Colonic mucosa (tissue), 4 donors: Measurements from ENCODE around the gene DDAH1. TPM values are rescaled to one million over a fixed set of nuclear protein-coding genes. Genes with fewer than 3 reads are reported as not detected.

ENCODE experiments used
- DNase-seq: peaks from one replicate; pipeline ENCODE4 v3.0.0-alpha.2; 2020
- H3K27ac ChIP-seq: fragments of 200-600 bp; one replicate; pipeline ENCODE4 v1.8.0; 2021
- H3K27me3 ChIP-seq: fragments of 200-600 bp; one replicate; pipeline ENCODE4 v1.8.0; 2021
- H3K36me3 ChIP-seq: fragments of 200-600 bp; one replicate; pipeline ENCODE4 v1.8.0; 2021
- H3K4me1 ChIP-seq: fragments of 200-600 bp; one replicate; pipeline ENCODE4 v1.8.0; 2021; ENCODE audit warnings: mild to moderate bottlenecking
- H3K4me3 ChIP-seq: fragments of 200-600 bp; one replicate; pipeline ENCODE4 v1.8.0; 2021
- H3K9ac ChIP-seq, 2 donors: one replicate each; pipeline ENCODE4 v1.7.0; 2013; ENCODE audit warnings: control low read depth in 2 of 2, low read depth in 2 of 2, low read length in 2 of 2
- H3K9me3 ChIP-seq: fragments of 200-600 bp; one replicate; pipeline ENCODE4 v1.8.0; 2021
- intact Hi-C: fragments of 100-400 bp; cut with DNase I; formaldehyde crosslinking; loops from one replicate; pipeline ENCODE4 v1.14.1; 2022
- total RNA-seq, 2 donors: library from RNA; stranded (reverse); fragmentation: NEBNext Ultra II Directional in 1 of 2; extraction: Animal tissue kit (Norgen Biotek cat#: 25700) in 1 of 2; gene quantifications; one replicate each; pipeline ENCODE4 v1.2.1, GENCODE V29; 2021
- TF ChIP-seq, protein P1 (sequence below): fragments of 200-600 bp; IDR thresholded peaks from one replicate; pipeline ENCODE4 v1.8.0; 2022; ENCODE audit warnings: antibody characterized with exemption, mild to moderate bottlenecking
- donor health status: healthy.
- donor health status: DM: no; HTN: no; CAD: no.
- donor health status: DM: no; HTN: no; CAD: no.

Gene DDAH1
- total RNA-seq, 2 donors from 2014 or later = 130 to 144 TPM

DNA sequence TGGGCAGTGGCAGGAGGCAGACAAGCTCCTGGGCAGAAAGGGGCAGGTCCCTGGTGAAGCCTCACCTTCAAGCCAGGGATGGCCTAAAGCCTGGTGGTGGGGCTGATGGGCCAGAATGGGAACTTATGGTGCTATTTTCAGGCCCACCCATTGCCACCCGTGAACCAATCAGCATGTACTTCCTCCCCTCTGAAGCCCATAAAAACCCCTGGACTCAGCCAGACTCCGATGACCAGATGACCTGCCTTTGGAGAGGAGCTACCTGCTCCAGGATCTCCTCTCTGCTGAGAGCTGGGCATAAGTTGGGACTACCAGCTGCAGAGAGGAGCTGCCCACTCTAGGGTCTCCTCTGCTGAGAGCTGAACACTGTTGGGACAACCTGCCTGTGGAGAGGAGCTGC is 180.8 kb downstream of the DDAH1 start:
- TF ChIP-seq, protein P1, sequence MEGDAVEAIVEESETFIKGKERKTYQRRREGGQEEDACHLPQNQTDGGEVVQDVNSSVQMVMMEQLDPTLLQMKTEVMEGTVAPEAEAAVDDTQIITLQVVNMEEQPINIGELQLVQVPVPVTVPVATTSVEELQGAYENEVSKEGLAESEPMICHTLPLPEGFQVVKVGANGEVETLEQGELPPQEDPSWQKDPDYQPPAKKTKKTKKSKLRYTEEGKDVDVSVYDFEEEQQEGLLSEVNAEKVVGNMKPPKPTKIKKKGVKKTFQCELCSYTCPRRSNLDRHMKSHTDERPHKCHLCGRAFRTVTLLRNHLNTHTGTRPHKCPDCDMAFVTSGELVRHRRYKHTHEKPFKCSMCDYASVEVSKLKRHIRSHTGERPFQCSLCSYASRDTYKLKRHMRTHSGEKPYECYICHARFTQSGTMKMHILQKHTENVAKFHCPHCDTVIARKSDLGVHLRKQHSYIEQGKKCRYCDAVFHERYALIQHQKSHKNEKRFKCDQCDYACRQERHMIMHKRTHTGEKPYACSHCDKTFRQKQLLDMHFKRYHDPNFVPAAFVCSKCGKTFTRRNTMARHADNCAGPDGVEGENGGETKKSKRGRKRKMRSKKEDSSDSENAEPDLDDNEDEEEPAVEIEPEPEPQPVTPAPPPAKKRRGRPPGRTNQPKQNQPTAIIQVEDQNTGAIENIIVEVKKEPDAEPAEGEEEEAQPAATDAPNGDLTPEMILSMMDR = no peak
- no peaks in the 10 kb centered on the region for H3K27me3 ChIP-seq
- H3K9ac ChIP-seq = no peak overlapping the region
- H3K36me3 ChIP-seq = no peaks in the 10 kb centered on the region
- intact Hi-C loops = no loop called here
- H3K27ac ChIP-seq = no peak overlapping the region
- no peaks in the 10 kb centered on the region for H3K4me1 ChIP-seq
- H3K4me3 ChIP-seq = no peak overlapping the region
- DNase-seq = no peak
- H3K9me3 ChIP-seq = no peaks in the 10 kb centered on the region

DNA sequence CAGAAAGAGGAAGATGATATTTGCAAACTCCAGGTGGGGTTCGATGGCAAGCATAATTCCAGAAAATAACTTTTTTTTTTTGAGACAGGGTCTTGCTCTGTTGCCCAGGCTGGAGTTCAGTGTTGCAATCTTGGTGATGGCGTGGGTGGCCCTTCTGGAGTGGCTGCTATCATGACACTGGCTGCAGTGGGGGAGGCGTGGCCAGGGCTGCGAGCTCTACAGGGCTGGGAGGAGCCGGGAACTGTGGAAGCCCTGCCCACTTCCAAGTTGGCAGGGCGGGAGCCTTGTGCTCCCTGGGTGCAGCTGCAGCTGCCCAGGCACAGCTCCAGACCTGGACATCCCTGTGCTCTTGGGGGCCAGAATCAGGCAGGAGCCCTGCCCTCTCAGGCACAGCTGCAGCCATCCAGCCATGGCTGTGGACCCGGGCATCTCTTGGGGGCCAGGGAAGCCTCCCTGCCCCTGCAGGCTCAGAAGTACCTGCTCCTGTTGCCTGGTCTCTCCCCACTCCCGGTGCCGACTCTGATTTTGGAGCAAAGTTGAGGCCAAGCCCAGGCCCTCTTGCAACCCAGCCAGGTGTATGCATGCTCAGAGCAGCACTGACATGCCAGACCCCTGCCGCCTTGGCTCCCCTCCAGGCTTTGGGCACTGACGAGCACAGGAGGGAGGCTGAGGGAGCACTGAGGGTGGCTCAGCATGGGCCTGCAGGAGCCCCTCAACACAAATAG is 181.3 kb downstream of the DDAH1 start:
- H3K36me3 ChIP-seq = no peaks in the 10 kb centered on the region
- no peak overlapping the region for H3K27ac ChIP-seq
- H3K9me3 ChIP-seq = no peaks in the 10 kb centered on the region
- intact Hi-C loops = no loop called here
- no peaks in the 10 kb centered on the region for H3K27me3 ChIP-seq
- TF ChIP-seq, protein P1 = no peak
- DNase-seq = peak; percentile 86
- H3K9ac ChIP-seq = no peak overlapping the region
- no peaks in the 10 kb centered on the region for H3K4me1 ChIP-seq
- H3K4me3 ChIP-seq = no peak overlapping the region

DNA sequence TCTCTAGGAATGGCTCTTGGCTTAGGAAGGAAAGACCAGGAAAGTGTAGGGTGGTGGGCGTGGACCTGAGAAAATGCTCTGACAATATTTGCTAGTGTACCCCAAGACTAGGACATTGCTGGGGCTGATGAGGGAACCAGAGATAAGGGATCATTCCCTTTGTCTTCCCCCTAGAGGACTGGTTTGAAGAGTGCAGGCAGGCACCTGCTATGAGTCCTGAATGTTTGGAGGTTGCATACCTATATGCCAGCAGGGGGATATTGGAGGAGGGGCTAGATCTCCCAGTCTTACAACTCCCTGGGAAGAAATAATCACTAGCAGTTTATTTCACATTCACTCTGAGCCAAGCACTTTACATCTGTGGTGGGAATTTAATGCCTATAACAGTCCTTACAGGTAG is 182.5 kb downstream of the DDAH1 start:
- Histone ChIP-seq H3K4me3 (no peak overlapping the region), H3K9ac (no peak overlapping the region), H3K9me3 (no peaks in the 10 kb centered on the region), H3K27ac (no peak overlapping the region), H3K36me3 (no peaks in the 10 kb centered on the region), H3K4me1 (no peaks in the 10 kb centered on the region), H3K27me3 (no peaks in the 10 kb centered on the region)
- intact Hi-C loops = no loop called here
- DNase-seq = no peak
- TF ChIP-seq, protein P1 = no peak

DNA sequence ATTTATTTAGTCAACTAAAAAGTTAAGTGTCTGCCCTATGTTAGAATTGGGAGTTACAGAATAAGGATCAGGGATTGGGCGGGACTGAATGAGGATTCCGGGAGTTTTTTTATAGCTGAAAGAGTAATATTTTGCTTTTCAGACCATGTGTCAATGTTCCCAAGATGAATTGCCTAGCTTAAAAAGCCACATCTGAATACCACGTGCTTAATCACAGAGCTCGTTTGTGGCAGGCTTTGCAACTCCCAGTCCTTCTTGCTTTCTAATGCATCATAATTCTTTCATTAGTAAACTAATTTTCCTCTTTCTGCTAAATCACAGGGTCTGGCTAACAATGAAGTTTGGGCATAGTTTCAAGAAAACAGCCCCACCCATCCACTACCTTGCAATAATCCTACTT is 184.3 kb downstream of the DDAH1 start:
- no peak for DNase-seq
- Histone ChIP-seq H3K9ac (no peak overlapping the region), H3K27ac (no peak overlapping the region), H3K4me1 (no peaks in the 10 kb centered on the region), H3K9me3 (no peaks in the 10 kb centered on the region), H3K27me3 (no peaks in the 10 kb centered on the region), H3K36me3 (no peaks in the 10 kb centered on the region), H3K4me3 (no peak overlapping the region)
- intact Hi-C loops = no loop called here
- TF ChIP-seq, protein P1 = no peak

DNA sequence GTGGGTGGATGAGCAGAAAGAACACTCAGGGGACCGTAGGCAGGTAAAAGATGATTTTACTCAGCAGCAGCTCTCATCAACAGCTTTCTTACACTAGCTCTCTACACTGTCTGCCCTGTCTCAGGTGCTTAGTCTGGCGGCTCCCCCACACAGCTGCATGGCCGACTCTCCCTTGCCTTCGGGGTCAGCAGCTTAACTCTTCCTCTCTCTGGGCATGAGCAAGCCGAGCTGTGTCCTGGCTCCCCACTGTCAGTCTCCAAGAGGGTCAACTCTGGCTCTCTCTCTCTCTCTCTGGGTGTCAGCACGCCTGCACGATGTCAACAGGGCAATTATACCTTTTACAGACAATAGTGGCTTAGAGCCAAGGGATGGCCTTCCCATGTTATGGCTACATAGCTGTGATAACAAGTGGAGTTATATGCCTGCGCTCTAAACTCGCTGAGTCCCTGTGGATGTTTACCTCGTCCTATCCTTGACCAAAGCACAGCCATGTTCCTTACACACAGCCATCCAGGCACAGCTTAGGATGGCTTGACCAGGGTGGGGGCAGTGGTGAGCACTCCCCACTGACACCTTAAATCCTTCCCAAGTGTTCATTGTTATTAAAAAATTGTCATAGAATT is 185.4 kb downstream of the DDAH1 start:
- peak; percentile 57 for DNase-seq
- H3K4me1 ChIP-seq = no peaks in the 10 kb centered on the region
- no peaks in the 10 kb centered on the region for H3K36me3 ChIP-seq
- peak overlapping the region; percentile 79 for H3K27ac ChIP-seq
- TF ChIP-seq, protein P1 = no peak
- H3K4me3 ChIP-seq = no peak overlapping the region
- H3K27me3 ChIP-seq = no peaks in the 10 kb centered on the region
- peak overlapping the region; percentile 56 to 62 for H3K9ac ChIP-seq
- intact Hi-C loops = no loop called here
- H3K9me3 ChIP-seq = no peaks in the 10 kb centered on the region
